ENCODE results near the gene LAMA4. TPM values are rescaled to one million over a fixed set of nuclear protein-coding genes. Genes with fewer than 3 reads are reported as not detected.
A peak's percentile ranks its signal among the peaks of the same experiment; 100 is the strongest.

LAMA4 gene
- total RNA-seq, 1 donor from 2014 or later, result 0.56 TPM

GRCh38 chr6:112113918-112114317 is 140.4 kb downstream of the LAMA4 start:
- Histone ChIP-seq H3K9ac (no peak overlapping the region), H3K4me2 (no peak overlapping the region), H3K9me3 (ENCODE audit: low read depth) (no peaks in the 10 kb centered on the region), H3K36me3 (no peaks in the 10 kb centered on the region), H4K20me1 (ENCODE audit: low read depth) (no peaks in the 10 kb centered on the region), H3K27ac (no peak overlapping the region), H2AFZ (replicated peaks) (no peak overlapping the region), H3K4me3 (no peak overlapping the region), H3F3A (ENCODE audit: low read depth) (peaks cover 4% of the 10 kb centered on the region), H3K79me2 (ENCODE audit: low read depth) (no peaks in the 10 kb centered on the region), H3K27me3 (no peaks in the 10 kb centered on the region), H3K4me1 (peaks cover 7% of the 10 kb centered on the region)
- DNase-seq (ENCODE audit: low spot score), result no peak
- no peak overlapping the region for H3K27ac Mint-ChIP-seq
- no peaks in the 10 kb centered on the region for H3K9me3 Mint-ChIP-seq
- H3K36me3 Mint-ChIP-seq, result no peaks in the 10 kb centered on the region
- no peak overlapping the region for H3K4me3 Mint-ChIP-seq
- TF ChIP-seq EZH2 (IDR thresholded peaks at IDR 0.05) (no peak), CTCF (IDR thresholded peaks at IDR 0.05) (no peak), EZH2phosphoT487 (IDR thresholded peaks at IDR 0.05) (no peak)
- no peaks in the 10 kb centered on the region for H3K27me3 Mint-ChIP-seq (ENCODE audit: insufficient read depth, low read depth)
- H3K4me1 Mint-ChIP-seq, result peaks cover 16% of the 10 kb centered on the region

- Histone ChIP-seq H3K9me3 (ENCODE audit: low read depth) (no peaks in the 10 kb centered on the region), H3K27ac (no peak overlapping the region), H3K27me3 (no peaks in the 10 kb centered on the region), H3K36me3 (no peaks in the 10 kb centered on the region), H3F3A (ENCODE audit: low read depth) (peaks cover 5% of the 10 kb centered on the region), H2AFZ (replicated peaks) (no peak overlapping the region), H3K79me2 (ENCODE audit: low read depth) (no peaks in the 10 kb centered on the region), H3K4me2 (no peak overlapping the region), H4K20me1 (ENCODE audit: low read depth) (no peaks in the 10 kb centered on the region), H3K9ac (no peak overlapping the region), H3K4me3 (no peak overlapping the region), H3K4me1 (peaks cover 10% of the 10 kb centered on the region)
- H3K9me3 Mint-ChIP-seq, result no peaks in the 10 kb centered on the region
- H3K4me1 Mint-ChIP-seq, result peaks cover 17% of the 10 kb centered on the region
- H3K36me3 Mint-ChIP-seq, result no peaks in the 10 kb centered on the region
- TF ChIP-seq EZH2 (IDR thresholded peaks at IDR 0.05) (no peak), CTCF (IDR thresholded peaks at IDR 0.05) (no peak), EZH2phosphoT487 (IDR thresholded peaks at IDR 0.05) (no peak)
- H3K27ac Mint-ChIP-seq, result no peak overlapping the region
- H3K4me3 Mint-ChIP-seq, result no peak overlapping the region
- no peak for DNase-seq (ENCODE audit: low spot score)
- no peaks in the 10 kb centered on the region for H3K27me3 Mint-ChIP-seq (ENCODE audit: insufficient read depth, low read depth)
These were observed 140.9 kb downstream of the LAMA4 start for GRCh38 chr6:112113431-112113830.

- Histone ChIP-seq H3K27ac (no peak overlapping the region), H3K9me3 (ENCODE audit: low read depth) (no peaks in the 10 kb centered on the region), H3K79me2 (ENCODE audit: low read depth) (no peaks in the 10 kb centered on the region), H3K4me2 (peak overlapping the region; percentile 34), H4K20me1 (ENCODE audit: low read depth) (no peaks in the 10 kb centered on the region), H3K4me1 (peaks cover 10% of the 10 kb centered on the region), H2AFZ (replicated peaks) (peak overlapping the region; percentile 69), H3K36me3 (no peaks in the 10 kb centered on the region), H3K27me3 (no peaks in the 10 kb centered on the region), H3K9ac (no peak overlapping the region), H3F3A (ENCODE audit: low read depth) (peaks cover 5% of the 10 kb centered on the region), H3K4me3 (no peak overlapping the region)
- no peak overlapping the region for H3K4me3 Mint-ChIP-seq
- DNase-seq (ENCODE audit: low spot score), result peak; percentile 62
- H3K27me3 Mint-ChIP-seq (ENCODE audit: insufficient read depth, low read depth), result no peaks in the 10 kb centered on the region
- TF ChIP-seq EZH2 (IDR thresholded peaks at IDR 0.05) (no peak), CTCF (IDR thresholded peaks at IDR 0.05) (no peak), EZH2phosphoT487 (IDR thresholded peaks at IDR 0.05) (no peak)
- H3K27ac Mint-ChIP-seq, result peak overlapping the region; percentile 52
- H3K9me3 Mint-ChIP-seq, result peaks cover 7% of the 10 kb centered on the region
- H3K36me3 Mint-ChIP-seq, result no peaks in the 10 kb centered on the region
- H3K4me1 Mint-ChIP-seq, result peaks cover 17% of the 10 kb centered on the region
These were observed 145.1 kb downstream of the LAMA4 start for GRCh38 chr6:112109262-112109661.

Measured in neural progenitor cell (in vitro differentiated cells).